ENCODE data around the gene USP53. TPM values are rescaled to one million over a fixed set of nuclear protein-coding genes. Genes with fewer than 3 reads are reported as not detected.

Gene USP53
- total and polyA plus RNA-seq, 9 of the 15 experiments (the other 6 are each of a cell fraction or from before 2014, with no cell fraction given), result 2.9 to 9.6 (median 8.3) TPM

DNA sequence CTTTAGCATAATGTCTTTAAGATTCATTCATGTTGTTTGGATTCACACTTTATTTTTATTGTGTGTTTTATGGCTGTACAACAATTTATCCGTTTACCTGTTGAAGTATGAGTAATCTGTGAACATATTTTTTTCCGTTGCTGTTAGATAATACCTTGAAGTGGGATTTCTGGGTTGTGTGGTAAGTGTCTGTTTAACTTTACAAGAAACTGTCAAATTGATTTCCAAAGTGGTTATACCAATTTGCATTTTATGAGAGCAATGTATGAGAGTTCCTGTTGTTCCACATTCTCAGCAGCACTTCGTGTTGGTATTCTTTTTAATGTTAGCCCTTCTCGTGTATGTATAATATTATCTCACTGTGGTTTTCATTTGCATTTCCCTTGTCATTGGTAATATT lies 53.6 kb downstream of the USP53 start:
- POLR2A ChIA-PET, result no interaction called here
- Histone ChIP-seq H3K36me3 (ENCODE audit: control insufficient read depth, insufficient read depth, low read length) (0 out of 3 replicates have a peak, but pooled peaks cover under 1% of the 10 kb centered on the region), H3K27me3 (ENCODE audit: control insufficient read depth in 2 of 2, insufficient read depth in 2 of 2, low read length in 2 of 2) (no peaks in the 10 kb centered on the region), H3K4me3 (no peak overlapping the region), H3K79me2 (ENCODE audit: control insufficient read depth, insufficient read depth, low read length) (no peaks in the 10 kb centered on the region), H3K4me1 (replicated peaks in 1 of 2; ENCODE audit: control insufficient read depth in 2 of 2, insufficient read depth in 2 of 2, low read length in 2 of 2) (no peaks in the 10 kb centered on the region), H3K9me3 (replicated peaks; ENCODE audit: control insufficient read depth, insufficient read depth, low read depth, low read length) (no peaks in the 10 kb centered on the region), H3K9me1 (ENCODE audit: control insufficient read depth, insufficient read depth, low read length) (no peaks in the 10 kb centered on the region), H4K20me1 (replicated peaks; ENCODE audit: control insufficient read depth, insufficient read depth, low read length) (no peaks in the 10 kb centered on the region), H3K27ac (ENCODE audit: extremely low read depth, low read depth, low read length) (no peak overlapping the region), H3K4me2 (ENCODE audit: insufficient read depth, low read length) (no peak overlapping the region), H2AFZ (ENCODE audit: low read depth, low read length) (no peak overlapping the region), H3K9ac (ENCODE audit: insufficient read depth in 1 of 2, low read depth in 2 of 2, low read length in 2 of 2) (no peak overlapping the region)
- in situ Hi-C loops (cut with MboI), result no loop called here
- CTCF ChIA-PET (ENCODE audit: low intra/inter-chr PET ratio), result no interaction called here
- no TSS peak for BruUV-seq (replicated peaks)
- WGBS (ENCODE audit: insufficient coverage, low coverage, missing lambda C conversion rate), result 72% methylated on average over 4 of the region's 4 CpGs
- no peak for ATAC-seq
- no peak for DNase-seq (ENCODE audit: extremely low read depth in 1 of 4, low spot score in 3 of 4)
- intact Hi-C loops (cut with micrococcal nuclease), result no loop called here
- FAIRE-seq, result no peak
- TF ChIP-seq, protein P1, sequence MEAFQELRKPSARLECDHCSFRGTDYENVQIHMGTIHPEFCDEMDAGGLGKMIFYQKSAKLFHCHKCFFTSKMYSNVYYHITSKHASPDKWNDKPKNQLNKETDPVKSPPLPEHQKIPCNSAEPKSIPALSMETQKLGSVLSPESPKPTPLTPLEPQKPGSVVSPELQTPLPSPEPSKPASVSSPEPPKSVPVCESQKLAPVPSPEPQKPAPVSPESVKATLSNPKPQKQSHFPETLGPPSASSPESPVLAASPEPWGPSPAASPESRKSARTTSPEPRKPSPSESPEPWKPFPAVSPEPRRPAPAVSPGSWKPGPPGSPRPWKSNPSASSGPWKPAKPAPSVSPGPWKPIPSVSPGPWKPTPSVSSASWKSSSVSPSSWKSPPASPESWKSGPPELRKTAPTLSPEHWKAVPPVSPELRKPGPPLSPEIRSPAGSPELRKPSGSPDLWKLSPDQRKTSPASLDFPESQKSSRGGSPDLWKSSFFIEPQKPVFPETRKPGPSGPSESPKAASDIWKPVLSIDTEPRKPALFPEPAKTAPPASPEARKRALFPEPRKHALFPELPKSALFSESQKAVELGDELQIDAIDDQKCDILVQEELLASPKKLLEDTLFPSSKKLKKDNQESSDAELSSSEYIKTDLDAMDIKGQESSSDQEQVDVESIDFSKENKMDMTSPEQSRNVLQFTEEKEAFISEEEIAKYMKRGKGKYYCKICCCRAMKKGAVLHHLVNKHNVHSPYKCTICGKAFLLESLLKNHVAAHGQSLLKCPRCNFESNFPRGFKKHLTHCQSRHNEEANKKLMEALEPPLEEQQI (IDR thresholded peaks at IDR 0.05), result no peak
- TF ChIP-seq FOXJ3 (CRISPR knock-in tag; IDR thresholded peaks at IDR 0.05) (no peak), RBFOX2 (IDR thresholded peaks at IDR 0.05; ENCODE audit: low read depth, low read length) (no peak), BACH1 (tag; IDR thresholded peaks at IDR 0.05) (no peak), ZNF212 (CRISPR knock-in tag; IDR thresholded peaks at IDR 0.05) (no peak), GATAD2A (IDR thresholded peaks at IDR 0.05) (no peak), NFXL1 (CRISPR knock-in tag; IDR thresholded peaks at IDR 0.05) (no peak), ETV1 (tag; conservative IDR thresholded peaks at IDR 0.05; ENCODE audit: low read depth) (no peak), KDM4B (IDR thresholded peaks at IDR 0.05; ENCODE audit: borderline replicate concordance in 2 of 2, low read depth in 1 of 2) (no peak), IFI16 (CRISPR knock-in tag; IDR thresholded peaks at IDR 0.05) (no peak), PCBP2 (IDR thresholded peaks at IDR 0.05; ENCODE audit: low read depth, low read length, poor library complexity, severe bottlenecking) (no peak), ZSCAN29 (IDR thresholded peaks at IDR 0.05) (no peak), ZNF707 (CRISPR knock-in tag; conservative IDR thresholded peaks at IDR 0.05) (no peak), MCM5 (IDR thresholded peaks at IDR 0.05; ENCODE audit: low read depth) (no peak)
- TF ChIP-seq, protein P2, sequence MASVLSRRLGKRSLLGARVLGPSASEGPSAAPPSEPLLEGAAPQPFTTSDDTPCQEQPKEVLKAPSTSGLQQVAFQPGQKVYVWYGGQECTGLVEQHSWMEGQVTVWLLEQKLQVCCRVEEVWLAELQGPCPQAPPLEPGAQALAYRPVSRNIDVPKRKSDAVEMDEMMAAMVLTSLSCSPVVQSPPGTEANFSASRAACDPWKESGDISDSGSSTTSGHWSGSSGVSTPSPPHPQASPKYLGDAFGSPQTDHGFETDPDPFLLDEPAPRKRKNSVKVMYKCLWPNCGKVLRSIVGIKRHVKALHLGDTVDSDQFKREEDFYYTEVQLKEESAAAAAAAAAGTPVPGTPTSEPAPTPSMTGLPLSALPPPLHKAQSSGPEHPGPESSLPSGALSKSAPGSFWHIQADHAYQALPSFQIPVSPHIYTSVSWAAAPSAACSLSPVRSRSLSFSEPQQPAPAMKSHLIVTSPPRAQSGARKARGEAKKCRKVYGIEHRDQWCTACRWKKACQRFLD (CRISPR knock-in tag; IDR thresholded peaks at IDR 0.05), result no peak
- TF ChIP-seq, protein P3, sequence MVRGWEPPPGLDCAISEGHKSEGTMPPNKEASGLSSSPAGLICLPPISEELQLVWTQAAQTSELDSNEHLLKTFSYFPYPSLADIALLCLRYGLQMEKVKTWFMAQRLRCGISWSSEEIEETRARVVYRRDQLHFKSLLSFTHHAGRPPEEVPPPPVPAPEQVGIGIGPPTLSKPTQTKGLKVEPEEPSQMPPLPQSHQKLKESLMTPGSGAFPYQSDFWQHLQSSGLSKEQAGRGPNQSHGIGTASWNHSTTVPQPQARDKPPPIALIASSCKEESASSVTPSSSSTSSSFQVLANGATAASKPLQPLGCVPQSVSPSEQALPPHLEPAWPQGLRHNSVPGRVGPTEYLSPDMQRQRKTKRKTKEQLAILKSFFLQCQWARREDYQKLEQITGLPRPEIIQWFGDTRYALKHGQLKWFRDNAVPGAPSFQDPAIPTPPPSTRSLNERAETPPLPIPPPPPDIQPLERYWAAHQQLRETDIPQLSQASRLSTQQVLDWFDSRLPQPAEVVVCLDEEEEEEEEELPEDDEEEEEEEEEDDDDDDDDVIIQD (CRISPR knock-in tag; IDR thresholded peaks at IDR 0.05), result no peak
